ENCODE data around the gene ABCA13. TPM values are rescaled to one million over a fixed set of nuclear protein-coding genes. Genes with fewer than 3 reads are reported as not detected.

Gene ABCA13
- total and polyA plus RNA-seq, 2 donors (not counting 3 experiments of a cell fraction or from before 2014, with no cell fraction given), result 0.01 to 0.11 TPM

GRCh38 chr7:48126037-48126436 lies 45.2 kb upstream of the ABCA13 start:
- FAIRE-seq (no peak), DNase-seq (ENCODE audit: low read depth, low spot score) (no peak)
- H3K27me3 ChIP-seq (ENCODE audit: control insufficient read depth in 2 of 2, insufficient read depth in 2 of 2, low read length in 2 of 2), result peaks cover 3 to 12% of the 10 kb centered on the region in 2 experiments
- H3K4me2 ChIP-seq (ENCODE audit: insufficient read depth, low read length), result no peak overlapping the region
- no peaks in the 10 kb centered on the region for H3K9me1 ChIP-seq (replicated peaks; ENCODE audit: control insufficient read depth, extremely low read depth, insufficient read depth, low read length)
- H3K9me3 ChIP-seq (replicated peaks; ENCODE audit: control insufficient read depth, insufficient read depth, low read length), result no peaks in the 10 kb centered on the region
- no peak overlapping the region for H3K4me3 ChIP-seq (replicated peaks in 1 of 3; ENCODE audit: insufficient read depth in 1 of 3, low read depth in 1 of 3, low read length in 3 of 3)
- no peak overlapping the region for H3K9ac ChIP-seq (replicated peaks; ENCODE audit: extremely low read depth, insufficient read depth, low read length)
- H3K27ac ChIP-seq (ENCODE audit: insufficient read depth, low read depth, low read length), result no peak overlapping the region
- CTCF ChIA-PET, result interaction anchor here (2.5 kb wide), 1 partner anchor 16 kb away, joined by 8 read pairs; no protein-coding TSS in a partner anchor
- no peaks in the 10 kb centered on the region for H3K4me1 ChIP-seq (ENCODE audit: control insufficient read depth, extremely low read depth, insufficient read depth, low read length)
- H2AFZ ChIP-seq (ENCODE audit: low read depth, low read length), result no peak overlapping the region
- dilution Hi-C loops (cut with MboI; ENCODE audit: extremely low pct_ligation_motif_present, low sequenced_read_pairs) (no loop called here), intact Hi-C loops (cut with micrococcal nuclease) (no loop called here)
- H3K79me2 ChIP-seq (ENCODE audit: control insufficient read depth, insufficient read depth, low read length), result no peaks in the 10 kb centered on the region
- no TSS peak for BruUV-seq (replicated peaks)
- H4K20me1 ChIP-seq (replicated peaks; ENCODE audit: control insufficient read depth, extremely low read depth, insufficient read depth, low read length), result no peaks in the 10 kb centered on the region
- TF ChIP-seq POLR2AphosphoS5 (IDR thresholded peaks at IDR 0.05; ENCODE audit: insufficient read depth, low read depth, low read length), result no peak
- TF ChIP-seq GATA2 (IDR thresholded peaks at IDR 0.05; ENCODE audit: insufficient read depth, insufficient read length, low read depth, low read length), result no peak
- no peak for TF ChIP-seq POLR2A (IDR thresholded peaks at IDR 0.05; ENCODE audit: low read depth, low read length)
- TF ChIP-seq, protein P1, sequence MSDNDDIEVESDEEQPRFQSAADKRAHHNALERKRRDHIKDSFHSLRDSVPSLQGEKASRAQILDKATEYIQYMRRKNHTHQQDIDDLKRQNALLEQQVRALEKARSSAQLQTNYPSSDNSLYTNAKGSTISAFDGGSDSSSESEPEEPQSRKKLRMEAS (IDR thresholded peaks at IDR 0.05; ENCODE audit: insufficient read depth, insufficient read length), result no peak
- TF ChIP-seq MYC (IDR thresholded peaks at IDR 0.05; ENCODE audit: low read depth, low read length), result no peak
- no peak for TF ChIP-seq FOS (IDR thresholded peaks at IDR 0.05; ENCODE audit: borderline replicate concordance, insufficient read depth, low read length)
- TF ChIP-seq, protein P2, sequence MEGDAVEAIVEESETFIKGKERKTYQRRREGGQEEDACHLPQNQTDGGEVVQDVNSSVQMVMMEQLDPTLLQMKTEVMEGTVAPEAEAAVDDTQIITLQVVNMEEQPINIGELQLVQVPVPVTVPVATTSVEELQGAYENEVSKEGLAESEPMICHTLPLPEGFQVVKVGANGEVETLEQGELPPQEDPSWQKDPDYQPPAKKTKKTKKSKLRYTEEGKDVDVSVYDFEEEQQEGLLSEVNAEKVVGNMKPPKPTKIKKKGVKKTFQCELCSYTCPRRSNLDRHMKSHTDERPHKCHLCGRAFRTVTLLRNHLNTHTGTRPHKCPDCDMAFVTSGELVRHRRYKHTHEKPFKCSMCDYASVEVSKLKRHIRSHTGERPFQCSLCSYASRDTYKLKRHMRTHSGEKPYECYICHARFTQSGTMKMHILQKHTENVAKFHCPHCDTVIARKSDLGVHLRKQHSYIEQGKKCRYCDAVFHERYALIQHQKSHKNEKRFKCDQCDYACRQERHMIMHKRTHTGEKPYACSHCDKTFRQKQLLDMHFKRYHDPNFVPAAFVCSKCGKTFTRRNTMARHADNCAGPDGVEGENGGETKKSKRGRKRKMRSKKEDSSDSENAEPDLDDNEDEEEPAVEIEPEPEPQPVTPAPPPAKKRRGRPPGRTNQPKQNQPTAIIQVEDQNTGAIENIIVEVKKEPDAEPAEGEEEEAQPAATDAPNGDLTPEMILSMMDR (IDR thresholded peaks at IDR 0.05; ENCODE audit: extremely low read depth in 1 of 2, insufficient read depth in 1 of 2, low read depth in 1 of 2, low read length in 2 of 2), result no peak
- no peak for TF ChIP-seq EZH2 (IDR thresholded peaks at IDR 0.05; ENCODE audit: borderline replicate concordance, low read depth, low read length, severe bottlenecking)
- no peak for TF ChIP-seq JUN (IDR thresholded peaks at IDR 0.05; ENCODE audit: borderline replicate concordance, insufficient read depth, insufficient read length, low read depth)
- H3K36me3 ChIP-seq (ENCODE audit: control insufficient read depth in 2 of 2, extremely low read depth in 1 of 2, insufficient read depth in 2 of 2, low read length in 2 of 2), result no peaks in the 10 kb centered on the region
- POLR2A ChIA-PET, result no interaction called here
